GM18505 (cell line): ENCODE results near the gene UBE2N.
"Not testable (repeated sequence)": the region's sequence is repeated elsewhere in the genome, so short reads cannot be mapped to it uniquely, and the experiment has no call there.

Experiments used
- ATAC-seq: cut with Tn5 transposase; IDR thresholded peaks from one replicate; pipeline ENCODE4 v1.9.1; 2021; ENCODE audit not compliant: unreplicated experiment
- POLR2A ChIP-seq: IDR thresholded peaks from 4 replicates; pipeline ENCODE4 v1.6.1; 2011; ENCODE audit warnings: borderline replicate concordance; ENCODE audit not compliant: insufficient read depth, insufficient read length; ENCODE audit errors: extremely low read depth

The UBE2N gene

DNA sequence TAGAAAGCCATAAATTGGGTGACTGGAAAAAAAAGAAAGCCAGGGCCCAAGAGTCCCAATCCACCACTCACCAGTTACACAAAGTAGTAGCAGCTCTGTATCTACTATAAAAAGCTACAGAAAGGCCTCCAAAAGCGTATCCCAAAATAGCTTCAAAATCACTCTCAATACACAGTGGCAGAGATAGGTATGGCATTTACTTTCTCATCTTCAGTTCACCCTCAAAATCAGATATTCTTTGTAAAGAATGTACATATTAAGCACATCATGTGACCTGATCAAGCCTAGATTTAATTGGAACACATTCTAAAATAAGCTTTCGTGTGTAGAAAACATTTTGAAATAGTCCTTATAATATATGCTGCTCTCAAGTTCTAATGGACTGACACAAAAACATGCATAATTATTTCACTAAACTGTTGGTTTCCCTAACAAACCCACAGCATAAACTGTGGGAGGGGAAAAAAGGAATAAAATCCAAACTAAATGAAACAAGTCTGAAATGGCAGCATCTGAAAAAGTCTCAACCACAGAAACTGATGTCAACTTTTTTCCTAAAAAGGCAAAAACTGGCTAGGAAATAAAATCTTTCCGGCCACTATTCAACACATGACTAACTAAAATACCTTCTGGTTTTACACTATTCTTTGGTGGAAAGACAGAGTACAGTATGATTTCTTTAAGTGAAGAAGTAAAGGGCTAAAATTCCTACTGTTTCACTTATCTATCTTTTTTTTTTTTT is 25.9 kb downstream of the UBE2N start:
- ATAC-seq, result no peak
- no peak for TF ChIP-seq POLR2A

DNA sequence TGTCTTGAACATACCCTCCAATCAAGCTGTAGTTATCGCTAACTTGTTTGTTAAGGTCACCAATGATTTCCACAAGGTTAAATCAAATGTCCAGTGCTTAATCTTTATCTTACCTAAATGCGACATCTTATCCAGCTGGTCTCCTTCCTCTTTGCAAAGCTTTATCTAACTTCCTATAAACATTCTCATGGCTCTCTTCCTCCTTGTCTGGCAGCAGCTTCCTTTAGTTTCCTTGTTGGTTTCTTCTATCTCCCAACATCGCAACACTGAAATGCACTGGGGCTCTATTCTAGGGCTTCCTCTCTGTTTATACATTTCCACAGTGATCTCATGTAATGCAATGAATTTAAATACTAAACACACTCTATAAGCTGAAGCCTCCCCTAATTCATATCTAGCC is 28.7 kb downstream of the UBE2N start:
- no peak for TF ChIP-seq POLR2A
- ATAC-seq, result no peak

GRCh38 chr12:93412396-93412795 is 29.4 kb downstream of the UBE2N start:
- ATAC-seq, result not testable (repeated sequence)

- not testable (repeated sequence) for ATAC-seq
Measured at GRCh38 chr12:93411060-93411459, 30.7 kb downstream of the UBE2N start.

DNA sequence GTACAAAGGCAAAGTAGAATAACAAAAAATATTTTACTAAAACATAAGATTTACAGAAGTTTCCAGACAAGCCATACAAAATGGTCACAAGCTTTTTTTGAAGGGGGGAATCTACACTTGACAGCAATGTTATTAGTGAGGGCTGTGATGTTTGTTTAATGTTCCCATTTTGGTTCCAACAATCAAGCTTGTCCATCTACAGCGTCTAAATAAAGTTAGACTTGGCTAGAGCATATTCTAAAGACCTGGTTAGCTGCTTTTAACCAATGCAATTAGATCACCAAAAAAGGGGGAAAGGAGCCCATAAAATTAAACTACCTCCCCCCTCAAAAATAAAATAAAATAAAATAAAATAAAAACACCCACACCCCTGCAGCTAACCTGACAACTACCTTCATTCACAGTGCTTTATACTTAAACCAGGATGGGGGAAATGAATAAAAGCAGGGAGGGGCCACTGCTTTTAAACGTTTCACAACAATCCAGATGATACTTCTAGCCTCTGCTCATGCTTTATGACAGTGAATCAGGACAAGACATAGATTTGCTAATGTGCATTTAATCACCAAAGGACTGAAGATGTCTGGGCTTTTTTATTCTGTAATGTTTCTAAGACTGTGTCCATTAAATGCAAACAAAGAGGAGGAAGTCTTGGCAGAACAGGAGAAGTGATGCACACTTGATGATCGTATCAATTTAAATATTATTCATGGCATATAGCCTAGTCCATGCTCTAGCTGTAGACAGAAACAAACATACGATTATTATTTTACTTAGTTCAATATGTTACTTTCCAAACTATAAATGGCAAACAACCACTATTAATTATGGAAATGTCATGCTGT is 32.2 kb downstream of the UBE2N start:
- ATAC-seq, result not testable (repeated sequence)

DNA sequence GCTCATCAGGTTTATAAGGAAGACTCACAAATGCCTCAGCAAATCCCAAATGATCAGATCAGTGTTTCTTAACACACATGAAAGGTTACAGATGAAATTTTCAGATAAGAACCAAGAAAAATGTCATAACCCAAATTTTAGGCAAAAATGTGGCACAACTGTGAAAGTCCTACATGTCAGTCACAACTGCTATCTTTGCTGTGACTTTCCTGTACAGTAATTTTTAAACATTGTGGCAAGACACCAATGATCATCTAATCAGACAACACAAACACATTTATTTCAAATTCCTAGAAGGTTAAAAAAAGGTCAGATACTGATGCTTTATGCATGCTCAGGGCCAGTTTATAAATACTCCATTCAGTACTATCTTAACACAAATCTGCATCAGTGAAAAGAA is 32.9 kb downstream of the UBE2N start:
- TF ChIP-seq POLR2A, result no peak
- ATAC-seq, result no peak

- no peak for TF ChIP-seq POLR2A
- ATAC-seq, result no peak
Measured at GRCh38 chr12:93407963-93408283, 33.8 kb downstream of the UBE2N start.

- no peak for ATAC-seq
- no peak for TF ChIP-seq POLR2A
Measured at GRCh38 chr12:93407054-93407962, 34.4 kb downstream of the UBE2N start.

DNA sequence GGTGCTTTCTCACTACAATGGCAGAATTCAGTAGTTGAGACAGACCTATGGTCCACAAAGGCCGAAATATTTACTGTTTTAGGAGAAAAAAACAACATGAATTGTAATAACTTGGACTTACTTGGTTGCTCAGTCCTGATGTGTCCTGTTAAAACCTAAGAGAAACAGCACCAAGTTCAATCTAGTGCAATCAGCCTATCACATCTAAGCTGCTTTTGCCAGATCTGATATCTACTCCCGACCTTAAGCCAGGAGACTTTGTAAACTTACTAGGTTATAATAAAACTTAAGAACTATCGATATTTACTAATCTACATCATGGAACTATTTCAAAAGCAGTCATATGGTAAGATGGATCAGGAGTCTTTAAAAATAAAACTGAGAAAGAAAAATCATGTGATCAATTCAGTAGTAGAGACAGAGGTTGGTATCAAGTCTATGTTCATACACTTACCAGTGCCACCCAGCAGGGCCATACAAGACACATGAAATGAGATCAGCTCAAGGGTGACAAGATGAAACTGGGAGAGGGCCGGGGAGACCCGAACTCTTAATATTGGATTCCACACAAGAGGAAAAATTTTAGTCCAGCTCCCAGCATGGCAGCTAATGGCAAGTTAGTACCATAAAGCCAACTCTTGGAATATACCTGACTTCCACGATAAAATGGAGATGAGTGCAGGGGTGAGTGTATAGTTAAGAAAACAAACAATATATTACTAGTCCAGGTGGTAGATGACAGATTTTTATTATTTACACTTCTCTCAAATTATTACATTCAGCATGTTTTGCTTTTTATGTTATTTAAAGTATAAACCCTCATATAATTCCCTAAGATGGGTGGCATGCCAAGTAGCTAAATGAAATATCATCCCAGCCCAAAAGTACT is 36.5 kb downstream of the UBE2N start:
- peak; percentile 33 for TF ChIP-seq POLR2A
- no peak for ATAC-seq

- TF ChIP-seq POLR2A, result no peak
- ATAC-seq, result no peak
Measured at GRCh38 chr12:93403988-93404803, 37.6 kb downstream of the UBE2N start.

DNA sequence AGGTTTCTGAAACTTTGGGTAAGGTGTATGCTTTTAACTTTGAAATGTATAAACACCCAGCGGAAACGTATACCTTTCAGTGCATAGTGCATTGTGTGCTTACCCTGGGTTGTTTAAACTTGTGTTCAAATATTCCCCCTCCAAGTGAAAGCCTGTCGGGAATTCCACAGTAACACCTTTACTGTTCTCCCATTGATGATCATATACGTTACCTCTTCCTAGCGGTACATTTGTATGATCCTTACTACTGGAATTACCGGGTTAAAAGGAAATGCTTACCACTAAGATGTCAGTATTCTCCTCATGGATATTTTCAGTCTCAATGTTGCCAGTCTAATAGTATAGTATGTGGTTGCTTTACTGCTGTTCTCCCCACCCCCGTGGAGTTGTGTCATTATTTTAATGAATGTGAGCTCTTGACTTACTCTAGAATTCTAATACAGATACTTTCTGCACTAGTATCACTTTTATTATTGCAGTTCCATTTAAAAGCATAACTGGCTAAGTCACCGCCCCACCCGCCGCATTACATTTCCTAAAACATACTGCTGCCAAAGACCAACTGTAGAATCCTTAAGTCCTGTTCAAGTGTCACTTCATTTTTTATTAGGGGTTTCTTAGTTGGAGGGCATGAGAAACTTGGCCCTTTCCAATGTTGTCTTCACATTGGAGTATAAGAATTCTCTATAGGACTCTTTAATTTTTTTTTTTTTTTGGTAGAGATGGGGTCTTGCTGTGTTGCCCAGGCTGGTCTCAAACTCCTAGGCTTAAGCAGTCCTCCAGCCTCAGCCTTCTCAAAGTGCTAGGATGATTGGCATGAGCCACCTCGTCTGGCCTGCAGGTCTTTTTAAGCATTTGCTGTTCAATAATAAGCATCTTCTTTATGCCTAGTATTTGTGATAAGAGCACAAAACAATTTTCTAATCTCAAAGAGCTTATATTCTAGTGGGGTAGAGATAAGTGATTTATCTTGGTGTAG is 39.1 kb downstream of the UBE2N start:
- ATAC-seq, result no peak
- no peak for TF ChIP-seq POLR2A

- peak; percentile 86 for ATAC-seq
Measured at GRCh38 chr12:93399183-93399863, 42.4 kb downstream of the UBE2N start.
